ENCODE results near the gene TLCD1. TPM values are rescaled to one million over a fixed set of nuclear protein-coding genes. Genes with fewer than 3 reads are reported as not detected.

Gene TLCD1
- total RNA-seq, 2 donors from 2014 or later: 5.3 to 19.6 TPM

DNA sequence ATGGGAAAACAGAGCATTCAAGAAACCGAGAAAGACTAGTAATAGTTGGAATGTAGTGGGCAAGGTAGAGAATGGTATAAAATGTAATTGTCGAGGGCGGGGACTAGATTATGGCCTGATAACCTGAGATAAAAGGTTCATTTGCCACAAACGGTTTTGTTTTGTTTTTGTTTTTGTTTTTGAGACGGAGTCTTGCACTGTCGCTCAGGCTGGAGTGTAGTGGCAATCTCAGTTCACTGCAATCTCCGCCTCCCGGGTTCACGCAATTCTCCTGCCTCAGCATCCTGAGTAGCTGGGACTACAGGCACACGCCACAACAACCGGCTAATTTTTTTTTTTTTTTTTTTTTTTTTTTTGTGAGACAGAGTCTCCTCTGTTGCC, 3.9 kb upstream of the TLCD1 start:
- H3K4me1 ChIP-seq (replicated peaks): no peaks in the 10 kb centered on the region
- no peaks in the 10 kb centered on the region for H3K9me3 ChIP-seq
- H3K4me3 ChIP-seq: no peak overlapping the region
- 83% methylated on average over 11 of the region's 11 CpGs for WGBS
- intact Hi-C loops (cut with DNase I): loop anchor here (2.0 to 10.0 kb wide), 3 partner anchors 13 to 222 kb away; partner anchors contain the start of gene PHF12
- peak overlapping the region; percentile 99 for H3K27ac ChIP-seq
- DNase-seq (ENCODE audit: low spot score): no peak
- H3K36me3 ChIP-seq: peaks cover 0 to 3% of the 10 kb centered on the region in 2 donors
- no peaks in the 10 kb centered on the region for H3K27me3 ChIP-seq (replicated peaks; ENCODE audit: insufficient read depth)
- TF ChIP-seq POLR2A (IDR thresholded peaks at IDR 0.05) (no peak), POLR2AphosphoS5 (IDR thresholded peaks at IDR 0.05) (no peak)
- TF ChIP-seq, protein P1, sequence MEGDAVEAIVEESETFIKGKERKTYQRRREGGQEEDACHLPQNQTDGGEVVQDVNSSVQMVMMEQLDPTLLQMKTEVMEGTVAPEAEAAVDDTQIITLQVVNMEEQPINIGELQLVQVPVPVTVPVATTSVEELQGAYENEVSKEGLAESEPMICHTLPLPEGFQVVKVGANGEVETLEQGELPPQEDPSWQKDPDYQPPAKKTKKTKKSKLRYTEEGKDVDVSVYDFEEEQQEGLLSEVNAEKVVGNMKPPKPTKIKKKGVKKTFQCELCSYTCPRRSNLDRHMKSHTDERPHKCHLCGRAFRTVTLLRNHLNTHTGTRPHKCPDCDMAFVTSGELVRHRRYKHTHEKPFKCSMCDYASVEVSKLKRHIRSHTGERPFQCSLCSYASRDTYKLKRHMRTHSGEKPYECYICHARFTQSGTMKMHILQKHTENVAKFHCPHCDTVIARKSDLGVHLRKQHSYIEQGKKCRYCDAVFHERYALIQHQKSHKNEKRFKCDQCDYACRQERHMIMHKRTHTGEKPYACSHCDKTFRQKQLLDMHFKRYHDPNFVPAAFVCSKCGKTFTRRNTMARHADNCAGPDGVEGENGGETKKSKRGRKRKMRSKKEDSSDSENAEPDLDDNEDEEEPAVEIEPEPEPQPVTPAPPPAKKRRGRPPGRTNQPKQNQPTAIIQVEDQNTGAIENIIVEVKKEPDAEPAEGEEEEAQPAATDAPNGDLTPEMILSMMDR (IDR thresholded peaks at IDR 0.05): no peak

GRCh38 chr17:28728364-28729200, 2.5 kb upstream of the TLCD1 start, which contains the start of gene NEK8:
NEK8 (plus strand) TSS chr17:28728788; CDS start chr17:28728814, 26 bp downstream.
- peak within 1 kb of the TSS; percentile 99 for H3K27ac ChIP-seq
- under 1% methylated on average over 52 of the region's 64 CpGs for WGBS
- DNase-seq (ENCODE audit: low spot score): peak; percentile 98
- peaks cover 0 to 1% of the 10 kb centered on the region in 2 donors for H3K36me3 ChIP-seq
- TF ChIP-seq POLR2AphosphoS5 (IDR thresholded peaks at IDR 0.05) (peak; percentile 92), POLR2A (IDR thresholded peaks at IDR 0.05) (peak; percentile 87)
- TF ChIP-seq, protein P1 (IDR thresholded peaks at IDR 0.05): peak in 1 of 4 experiments; percentile 16
- intact Hi-C loops (cut with DNase I): loop anchor here (2.0 to 10.0 kb wide), 3 partner anchors 14 to 224 kb away; partner anchors contain the start of gene PHF12
- H3K9me3 ChIP-seq: no peaks in the 10 kb centered on the region
- no peaks in the 10 kb centered on the region for H3K4me1 ChIP-seq (replicated peaks)
- no peaks in the 10 kb centered on the region for H3K27me3 ChIP-seq (replicated peaks; ENCODE audit: insufficient read depth)
- H3K4me3 ChIP-seq: peak within 1 kb of the TSS; percentile 63 to 76

DNA sequence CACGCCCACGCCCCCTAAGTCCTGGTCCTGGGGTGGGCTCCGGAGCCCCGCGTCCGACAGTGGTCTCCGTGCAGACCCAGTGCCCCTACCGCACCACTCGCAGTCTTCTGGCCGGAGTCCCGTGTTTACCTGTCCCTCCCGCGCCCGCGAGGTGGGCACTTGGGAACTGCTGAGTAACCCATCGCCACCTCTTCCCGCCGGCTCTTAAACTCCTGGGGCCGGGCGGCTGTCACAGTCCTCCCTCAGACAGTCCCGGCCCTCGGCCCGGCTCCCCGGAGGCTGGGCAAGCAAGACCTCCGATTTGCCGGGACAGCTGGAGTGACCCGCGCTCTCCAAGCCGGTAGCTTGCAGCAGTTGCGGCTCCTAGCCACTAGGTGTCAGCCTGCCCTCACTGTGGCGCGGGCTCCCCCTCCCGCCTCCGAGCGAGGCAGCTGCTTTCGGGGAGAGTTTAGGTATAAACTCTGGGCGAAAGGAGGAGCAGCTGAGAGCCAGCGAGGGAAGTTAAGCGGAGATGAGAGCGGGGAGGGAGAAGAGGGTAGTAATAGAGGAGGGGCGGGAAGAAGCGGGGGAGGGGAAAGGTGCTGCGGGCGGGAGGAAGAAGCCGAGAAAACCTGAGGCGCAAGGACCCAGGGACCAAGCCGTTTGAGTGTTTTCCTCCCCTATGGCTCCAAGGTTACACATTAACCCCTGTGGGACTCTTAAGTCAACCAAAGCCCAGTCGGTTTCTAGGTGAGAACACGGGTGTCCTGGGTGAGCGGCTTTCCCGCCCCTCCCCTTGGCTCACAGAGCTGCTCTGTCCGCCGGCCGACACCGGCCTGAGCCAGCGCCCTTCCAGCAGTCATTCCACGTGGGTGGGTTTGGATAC, 826 bp upstream of the TLCD1 start:
- TF ChIP-seq, protein P1 (IDR thresholded peaks at IDR 0.05): peak; percentile 99 to 100 (median 100)
- TF ChIP-seq POLR2A (IDR thresholded peaks at IDR 0.05) (no peak), POLR2AphosphoS5 (IDR thresholded peaks at IDR 0.05) (peak; percentile 90)
- no peaks in the 10 kb centered on the region for H3K9me3 ChIP-seq
- H3K27ac ChIP-seq: peak overlapping the region; percentile 99
- WGBS: under 1% methylated on average over 57 of the region's 57 CpGs
- peak overlapping the region; percentile 63 to 76 for H3K4me3 ChIP-seq
- DNase-seq (ENCODE audit: low spot score): peak; percentile 94
- peaks cover 5 to 7% of the 10 kb centered on the region in 2 donors for H3K36me3 ChIP-seq
- no peaks in the 10 kb centered on the region for H3K27me3 ChIP-seq (replicated peaks; ENCODE audit: insufficient read depth)
- intact Hi-C loops (cut with DNase I): loop anchor here (2.0 to 10.0 kb wide), 3 partner anchors 24 to 225 kb away; partner anchors contain the start of gene PHF12
- H3K4me1 ChIP-seq (replicated peaks): peaks cover 13% of the 10 kb centered on the region

DNA sequence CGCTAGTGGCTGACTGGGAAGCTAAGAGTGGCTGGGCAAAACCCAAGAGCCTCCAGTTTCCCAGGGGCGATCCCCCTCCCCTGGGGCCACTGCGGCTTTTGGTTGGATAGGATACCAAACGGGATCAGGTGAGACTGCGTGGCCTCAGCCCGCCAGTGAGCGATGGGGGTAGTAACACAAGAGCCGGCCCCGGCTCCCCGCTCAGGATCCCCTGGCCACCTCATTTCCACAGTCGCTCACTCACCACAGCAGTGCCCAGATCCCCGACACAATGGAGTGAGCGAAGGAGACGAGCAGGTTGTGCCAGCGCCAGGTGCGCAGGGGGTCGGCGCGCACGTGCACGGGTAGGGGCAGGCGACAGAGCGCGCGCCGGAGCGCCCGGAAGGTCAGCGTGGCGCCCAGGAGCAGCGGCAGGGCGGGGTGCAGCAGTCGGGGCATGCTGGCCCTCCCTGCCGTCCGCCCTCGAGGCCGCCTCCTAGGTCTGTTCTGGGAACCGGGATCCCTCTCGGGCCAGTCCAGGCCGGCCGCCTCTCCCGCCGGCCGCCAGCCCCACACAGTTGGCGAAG, 290 bp downstream of the TLCD1 start:
- no peaks in the 10 kb centered on the region for H3K9me3 ChIP-seq
- H3K4me3 ChIP-seq: peak overlapping the region; percentile 63 to 76
- H3K36me3 ChIP-seq: peaks cover 5 to 7% of the 10 kb centered on the region in 2 donors
- DNase-seq (ENCODE audit: low spot score): peak; percentile 61
- WGBS: 2% methylated on average over 45 of the region's 45 CpGs
- TF ChIP-seq POLR2A (IDR thresholded peaks at IDR 0.05) (peak; percentile 73), POLR2AphosphoS5 (IDR thresholded peaks at IDR 0.05) (peak; percentile 15)
- TF ChIP-seq, protein P1 (IDR thresholded peaks at IDR 0.05): no peak
- intact Hi-C loops (cut with DNase I): loop anchor here (2.0 to 10.0 kb wide), 3 partner anchors 25 to 227 kb away; partner anchors contain the start of gene PHF12
- H3K27ac ChIP-seq: peak overlapping the region; percentile 99
- peaks cover 22% of the 10 kb centered on the region for H3K4me1 ChIP-seq (replicated peaks)
- H3K27me3 ChIP-seq (replicated peaks; ENCODE audit: insufficient read depth): no peaks in the 10 kb centered on the region
